ENCODE data around the gene CDKN1C.

The CDKN1C gene

GRCh38 chr11:2923446-2924375 is 38.1 kb upstream of the CDKN1C start:
- no peak for DNase-seq (ENCODE audit: low read depth)

DNA sequence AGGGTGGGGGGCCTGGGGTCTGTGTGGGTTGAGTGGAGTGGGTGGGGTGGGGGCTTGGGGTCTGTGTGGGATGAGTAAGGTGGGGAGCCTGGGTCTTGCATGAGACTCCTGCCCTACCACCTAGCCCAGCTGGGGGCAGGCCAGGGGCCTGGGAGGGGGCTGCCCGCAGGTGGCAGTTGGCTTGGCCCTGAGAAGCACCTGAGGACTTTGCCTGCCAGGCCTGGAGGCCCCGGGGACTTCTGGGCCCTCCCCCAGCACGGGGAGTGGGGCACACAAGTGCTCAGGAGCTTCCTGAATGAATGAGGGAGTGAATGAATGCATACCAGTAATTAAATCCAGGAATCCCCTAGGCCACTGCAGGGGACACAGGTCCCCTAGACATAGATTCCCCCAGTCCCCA is 37.1 kb upstream of the CDKN1C start:
- DNase-seq (ENCODE audit: low read depth): no peak

GRCh38 chr11:2921742-2922493 is 36.3 kb upstream of the CDKN1C start:
- no peak for DNase-seq (ENCODE audit: low read depth)

DNA sequence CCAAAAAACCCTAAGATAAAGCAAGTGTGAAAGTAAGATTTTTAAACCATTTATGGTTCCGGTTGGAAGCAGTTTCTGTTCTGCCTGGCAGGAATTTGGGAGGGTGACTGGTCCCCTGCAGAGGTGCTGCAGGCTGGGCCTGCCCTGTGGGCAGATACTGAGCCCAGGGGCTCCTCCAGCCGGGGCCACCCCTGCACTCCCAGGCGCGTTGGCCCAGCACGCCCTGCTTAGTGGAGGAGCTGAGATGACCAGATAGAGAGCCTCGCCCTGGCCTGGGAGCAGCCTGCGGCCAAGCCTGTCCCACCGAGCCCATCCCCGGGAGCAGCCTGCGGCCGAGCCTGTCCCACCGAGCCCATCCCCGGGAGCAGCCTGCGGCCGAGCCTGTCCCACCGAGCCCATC is 35.7 kb upstream of the CDKN1C start:
- DNase-seq (ENCODE audit: low read depth): no peak

- DNase-seq (ENCODE audit: low read depth): no peak
Observed at GRCh38 chr11:2920343-2920742, 34.8 kb upstream of the CDKN1C start.

DNA sequence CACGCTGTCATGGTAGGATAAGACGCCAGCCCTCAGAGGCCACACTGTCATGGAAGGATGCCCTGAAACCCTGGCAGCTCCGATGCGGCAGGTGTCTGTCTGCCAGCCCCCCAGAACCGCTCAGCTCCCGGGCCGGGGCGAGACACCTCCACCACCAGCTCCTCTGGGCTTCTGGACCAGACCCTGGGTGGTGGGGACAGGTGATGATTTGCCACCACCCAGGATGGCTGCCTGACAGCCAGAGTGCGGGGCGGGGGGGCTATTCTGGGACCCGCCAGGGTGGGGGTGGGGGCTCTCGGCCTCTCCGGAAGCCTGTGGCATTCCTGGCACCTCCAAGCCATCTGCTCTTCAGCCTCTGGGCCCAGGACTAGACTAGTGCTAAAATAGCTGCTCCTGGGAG is 34.3 kb upstream of the CDKN1C start:
- no peak for DNase-seq (ENCODE audit: low read depth)

DNA sequence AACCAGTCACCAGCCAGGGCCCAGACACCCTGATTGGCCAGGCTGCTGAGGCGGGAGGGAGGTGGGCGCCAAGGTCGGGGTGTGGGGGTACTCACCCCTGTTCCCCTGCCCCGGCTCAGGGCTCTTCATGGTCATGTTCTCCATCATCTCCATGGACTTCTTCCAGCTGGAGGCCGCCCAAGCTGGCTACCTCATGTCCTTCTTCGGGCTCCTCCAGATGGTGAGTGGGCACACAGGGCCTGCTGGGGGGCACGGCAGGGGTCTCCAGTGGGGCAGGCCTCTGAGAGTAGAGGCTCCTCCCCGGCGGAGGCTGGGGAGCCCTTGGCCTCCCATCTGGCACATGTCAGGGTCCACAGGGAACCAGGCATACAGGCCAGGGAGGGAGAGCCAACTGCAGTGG is 33.6 kb upstream of the CDKN1C start:
- no peak for DNase-seq (ENCODE audit: low read depth)

DNA sequence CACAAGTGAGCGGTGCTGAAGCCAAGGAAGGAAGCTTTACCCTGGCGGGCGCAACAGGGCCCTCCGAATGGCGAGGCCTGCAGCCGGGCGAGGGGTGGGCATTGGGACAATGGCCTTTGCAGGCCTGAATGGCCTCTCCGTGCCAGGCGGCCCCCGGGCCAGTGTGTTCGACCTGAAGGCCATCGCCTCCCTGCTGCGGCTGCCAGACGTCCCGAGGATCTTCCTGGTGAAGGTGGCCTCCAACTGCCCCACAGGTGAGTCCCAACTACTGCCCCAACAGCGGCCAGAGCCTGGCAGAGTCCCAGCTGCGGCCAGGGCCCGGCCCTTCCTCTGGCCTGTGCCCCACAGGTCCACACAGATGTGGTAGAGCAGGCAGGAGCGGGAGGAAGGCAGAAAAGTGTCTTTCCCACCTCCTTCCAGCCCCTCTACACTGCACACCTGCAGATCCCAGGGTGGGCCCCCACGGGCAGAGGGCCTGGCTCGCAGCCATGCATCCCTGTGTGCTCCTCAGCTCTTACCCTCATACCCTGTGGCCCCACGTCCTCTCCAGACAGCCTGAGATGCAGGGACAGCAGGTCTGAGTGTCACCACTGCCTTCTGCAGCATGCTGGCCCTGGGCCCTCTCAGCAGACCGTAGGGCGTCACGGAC is 32.4 kb upstream of the CDKN1C start:
- no peak for DNase-seq (ENCODE audit: low read depth)

GRCh38 chr11:2916892-2917645 is 31.5 kb upstream of the CDKN1C start:
- no peak for DNase-seq (ENCODE audit: low read depth)

GRCh38 chr11:2916114-2916891 is 30.7 kb upstream of the CDKN1C start:
- no peak for DNase-seq (ENCODE audit: low read depth)

- DNase-seq (ENCODE audit: low read depth): no peak
Observed at GRCh38 chr11:2915473-2915872, 29.9 kb upstream of the CDKN1C start.

DNA sequence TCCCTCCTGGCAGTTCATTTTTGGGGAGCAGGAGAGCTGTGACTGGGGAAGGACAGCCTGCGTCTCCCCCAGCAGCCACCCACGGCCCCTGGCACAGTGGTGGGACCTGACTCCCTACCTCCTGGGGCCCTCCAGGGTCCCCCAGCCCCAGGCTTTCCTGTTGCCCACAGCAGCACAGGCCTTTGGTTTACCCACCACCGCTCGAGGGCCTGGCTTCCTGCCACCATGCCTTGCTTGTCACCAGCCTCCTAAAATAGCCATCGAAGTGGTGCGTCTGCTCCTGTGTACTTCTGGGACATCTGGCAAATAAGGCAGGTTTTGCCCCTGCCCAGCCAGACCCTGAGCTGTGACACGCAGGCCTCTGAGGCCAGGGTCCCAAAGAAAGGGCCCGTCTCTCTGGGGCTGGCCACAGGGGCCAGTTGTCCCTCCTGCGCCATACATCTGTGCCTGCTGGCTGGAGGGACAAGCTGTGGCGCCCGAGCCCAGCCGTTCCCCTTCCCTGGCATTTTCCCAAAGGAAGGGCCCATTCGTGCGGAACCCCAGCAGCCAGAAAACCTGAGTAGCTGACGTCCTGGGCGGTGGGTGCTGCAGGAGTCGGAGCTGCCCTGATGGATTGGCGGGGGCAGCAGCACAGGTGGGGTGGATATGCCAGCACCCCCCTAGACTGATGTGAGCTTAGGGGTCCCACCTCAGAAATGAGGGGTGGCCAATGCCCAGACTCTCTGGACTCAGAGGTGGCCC is 29.1 kb upstream of the CDKN1C start:
- no peak for DNase-seq (ENCODE audit: low read depth)

GRCh38 chr11:2913776-2914175 is 28.2 kb upstream of the CDKN1C start:
- DNase-seq (ENCODE audit: low read depth): no peak

DNA sequence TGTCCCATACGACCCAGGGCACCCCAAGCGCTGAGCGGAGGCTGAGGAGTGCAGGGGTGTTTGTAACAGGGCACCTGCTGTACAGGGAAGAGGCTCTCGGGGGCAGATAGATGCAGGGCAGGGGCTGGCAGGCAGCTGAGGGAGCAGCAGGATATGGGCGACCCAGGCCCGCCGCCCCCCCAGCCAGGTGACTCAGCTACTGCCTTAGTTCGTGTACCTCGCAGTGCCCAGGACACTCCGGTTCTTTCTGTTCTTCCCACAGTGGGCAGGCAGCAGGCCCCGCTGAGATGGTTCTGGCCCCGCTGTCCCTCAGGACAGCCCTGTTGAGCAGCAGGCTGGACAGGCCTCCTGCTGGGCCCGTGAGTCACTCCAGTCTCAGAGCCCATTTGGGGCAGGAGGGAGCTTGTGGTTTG is 27.4 kb upstream of the CDKN1C start:
- no peak for DNase-seq (ENCODE audit: low read depth)

DNA sequence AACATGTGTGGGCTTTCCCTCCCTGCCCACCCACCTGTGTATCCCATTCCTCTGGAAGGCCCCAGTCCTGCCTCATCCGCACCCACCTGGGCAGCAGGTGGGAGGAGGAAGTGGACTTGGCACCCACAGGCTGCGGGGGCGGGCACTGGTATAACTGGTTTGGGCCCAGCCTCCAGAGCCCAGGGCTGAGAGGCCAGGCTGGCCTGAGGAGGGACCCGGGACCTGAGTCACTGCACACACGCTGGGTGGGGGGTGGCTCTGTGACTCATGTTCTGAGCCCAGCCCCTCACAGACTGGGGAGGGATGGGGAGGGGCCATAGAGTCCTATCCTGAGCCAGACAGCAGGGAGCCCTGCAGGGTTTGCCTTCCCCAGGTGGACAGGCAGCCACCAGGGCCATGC is 26.9 kb upstream of the CDKN1C start:
- DNase-seq (ENCODE audit: low read depth): no peak

GRCh38 chr11:2911785-2912391 is 26.3 kb upstream of the CDKN1C start:
- DNase-seq (ENCODE audit: low read depth): no peak

GRCh38 chr11:2911088-2911784 is 25.7 kb upstream of the CDKN1C start:
- no peak for DNase-seq (ENCODE audit: low read depth)

DNA sequence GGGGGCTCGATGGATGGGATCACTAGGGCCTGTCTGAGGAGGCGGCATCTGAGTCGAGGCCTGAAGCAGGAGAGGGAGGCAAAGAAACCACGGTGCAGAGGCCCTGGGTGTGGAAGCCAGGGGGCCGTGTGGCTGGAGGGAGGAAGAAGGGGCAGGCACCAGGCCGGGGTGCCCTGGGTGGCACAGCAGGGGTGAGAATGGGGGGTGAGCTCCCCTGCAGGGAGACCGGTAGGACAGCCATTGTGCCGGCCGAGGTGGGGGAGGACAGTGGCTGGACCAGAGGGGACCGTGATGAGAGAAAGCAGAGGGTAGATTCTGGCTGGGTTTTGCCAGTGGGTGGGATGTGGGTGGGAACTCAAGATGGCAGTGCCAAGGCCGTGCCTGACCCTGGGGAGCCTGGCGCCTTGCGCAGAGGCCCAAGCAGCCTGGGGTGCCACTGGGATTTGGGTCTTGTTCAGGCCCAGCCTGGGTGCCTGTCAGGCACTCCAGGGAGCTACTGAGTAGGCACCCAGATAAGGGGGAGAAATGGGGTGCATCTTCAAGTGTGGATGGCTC is 24.9 kb upstream of the CDKN1C start:
- DNase-seq (ENCODE audit: low read depth): no peak

All from activated T-helper 1 cell treated with Interleukin-2 at 50 U/mL for 16 hours (primary cell).